Measurements from ENCODE around the gene LIN37. TPM values are rescaled to one million over a fixed set of nuclear protein-coding genes. Genes with fewer than 3 reads are reported as not detected.

Gene LIN37
- total RNA-seq, result 10 to 100 TPM in 2 of 4 donors, 1 to 10 TPM in 2; 5.7 to 13.4 (median 9.5) TPM

DNA sequence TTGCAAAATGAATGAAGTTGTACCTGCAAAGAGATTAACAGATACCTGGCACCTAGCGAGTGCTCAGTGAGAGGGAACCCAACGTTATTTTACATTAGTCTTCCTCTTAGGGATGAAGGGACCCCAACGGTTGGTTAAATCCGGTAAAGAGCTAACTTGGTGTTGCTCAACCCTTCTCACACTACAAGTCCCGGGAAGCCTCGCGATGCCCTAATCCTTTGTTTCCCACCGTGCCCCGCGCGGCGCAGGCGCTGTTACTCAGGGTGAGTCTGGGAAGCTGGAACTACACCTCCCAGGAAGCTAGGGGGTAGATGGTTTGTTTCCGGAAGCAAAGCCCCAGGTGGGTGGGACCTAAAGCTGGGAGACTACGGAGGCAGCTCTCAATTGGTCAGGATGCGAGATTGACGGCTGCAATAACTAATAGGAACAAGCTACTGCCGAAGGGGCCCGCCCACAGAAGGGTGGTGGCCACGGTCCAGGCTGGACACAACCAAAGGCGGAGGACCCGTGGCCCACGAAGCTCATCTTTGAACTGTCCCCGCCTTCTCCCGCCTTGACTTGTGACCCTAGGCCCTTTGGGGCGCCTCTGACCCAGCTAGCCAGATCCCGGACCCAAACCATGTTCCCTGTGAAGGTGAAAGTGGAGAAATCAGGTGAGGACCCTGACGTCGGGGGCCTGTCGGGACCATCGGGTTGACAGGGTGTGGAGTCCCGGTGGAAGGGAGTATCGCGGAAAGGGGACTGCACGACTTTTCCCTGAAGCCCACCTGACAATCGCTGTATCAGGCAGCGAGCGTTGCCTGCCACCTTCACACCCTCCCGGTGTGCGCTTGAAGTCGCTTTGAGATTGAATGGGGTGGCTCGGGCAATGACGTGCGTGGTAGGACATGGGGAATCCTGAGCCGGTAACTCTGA lies at the start of gene LIN37:
Gene LIN37 (plus strand): TSS at position 471 of the 915 bp plus-strand sequence. CDS start 149 bp downstream, at position 620.
- peak within 1 kb of the TSS; percentile 81 to 89 (median 85) for H3K27ac ChIP-seq
- peak in 3 of 4 donors; percentile 72 to 85 (median 73) for TF ChIP-seq POLR2A (IDR thresholded peaks at IDR 0.05)
- TF ChIP-seq, protein P1, sequence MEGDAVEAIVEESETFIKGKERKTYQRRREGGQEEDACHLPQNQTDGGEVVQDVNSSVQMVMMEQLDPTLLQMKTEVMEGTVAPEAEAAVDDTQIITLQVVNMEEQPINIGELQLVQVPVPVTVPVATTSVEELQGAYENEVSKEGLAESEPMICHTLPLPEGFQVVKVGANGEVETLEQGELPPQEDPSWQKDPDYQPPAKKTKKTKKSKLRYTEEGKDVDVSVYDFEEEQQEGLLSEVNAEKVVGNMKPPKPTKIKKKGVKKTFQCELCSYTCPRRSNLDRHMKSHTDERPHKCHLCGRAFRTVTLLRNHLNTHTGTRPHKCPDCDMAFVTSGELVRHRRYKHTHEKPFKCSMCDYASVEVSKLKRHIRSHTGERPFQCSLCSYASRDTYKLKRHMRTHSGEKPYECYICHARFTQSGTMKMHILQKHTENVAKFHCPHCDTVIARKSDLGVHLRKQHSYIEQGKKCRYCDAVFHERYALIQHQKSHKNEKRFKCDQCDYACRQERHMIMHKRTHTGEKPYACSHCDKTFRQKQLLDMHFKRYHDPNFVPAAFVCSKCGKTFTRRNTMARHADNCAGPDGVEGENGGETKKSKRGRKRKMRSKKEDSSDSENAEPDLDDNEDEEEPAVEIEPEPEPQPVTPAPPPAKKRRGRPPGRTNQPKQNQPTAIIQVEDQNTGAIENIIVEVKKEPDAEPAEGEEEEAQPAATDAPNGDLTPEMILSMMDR (IDR thresholded peaks at IDR 0.05), result peak in 4 of 6 experiments; percentile 19 to 54 (median 46)
- peak; percentile 98 for DNase-seq
- H3K4me1 ChIP-seq, result peaks cover 20 to 55% (median 39%) of the 10 kb centered on the region in 3 donors
- intact Hi-C loops (cut with DNase I), result no loop called here
- 1% methylated on average over 23 to 35 of the region's 45 CpGs for WGBS, 2 donors
- peak within 1 kb of the TSS; percentile 65 to 80 (median 72) for H3K4me3 ChIP-seq
- H3K27me3 ChIP-seq, result no peaks in the 10 kb centered on the region
- no peaks in the 10 kb centered on the region for H3K9me3 ChIP-seq
- H3K36me3 ChIP-seq, result peaks cover 8 to 27% (median 10%) of the 10 kb centered on the region in 3 donors

GRCh38 chr19:35702223-35703012 lies 46.0 kb upstream of the LIN37 start:
- Histone ChIP-seq H3K27me3 (peaks cover 0 to 8% (median 0%) of the 10 kb centered on the region in 4 donors), H3K27ac (peak overlapping the region; percentile 25 to 71 (median 58)), H3K4me1 (peaks cover 3 to 30% (median 11%) of the 10 kb centered on the region in 3 donors), H3K9me3 (no peaks in the 10 kb centered on the region), H3K36me3 (no peaks in the 10 kb centered on the region), H3K4me3 (peak overlapping the region; percentile 41 to 72 (median 60))
- TF ChIP-seq POLR2A (IDR thresholded peaks at IDR 0.05), result peak in 2 of 4 donors; percentile 33 to 46
- TF ChIP-seq, protein P1 (IDR thresholded peaks at IDR 0.05), result no peak
- peak; percentile 83 for DNase-seq
- intact Hi-C loops (cut with DNase I), result no loop called here
- 0% methylated on average over 7 to 15 of the region's 50 CpGs for WGBS, 2 donors

- TF ChIP-seq POLR2A (IDR thresholded peaks at IDR 0.05), result no peak
- TF ChIP-seq, protein P1 (IDR thresholded peaks at IDR 0.05), result no peak
- WGBS, 2 donors, result 49 to 60% methylated on average over 1 to 8 of the region's 9 CpGs
- peak overlapping the region in 1 of 4 donors; percentile 52 for H3K27ac ChIP-seq
- H3K4me3 ChIP-seq, result no peak overlapping the region
- H3K4me1 ChIP-seq, result peaks cover 3 to 38% (median 11%) of the 10 kb centered on the region in 3 donors
- H3K36me3 ChIP-seq, result no peaks in the 10 kb centered on the region
- intact Hi-C loops (cut with DNase I), result no loop called here
- peaks cover 0 to 8% (median 0%) of the 10 kb centered on the region in 4 donors for H3K27me3 ChIP-seq
- no peak for DNase-seq
- no peaks in the 10 kb centered on the region for H3K9me3 ChIP-seq
Measured at GRCh38 chr19:35703343-35703742, 45.0 kb upstream of the LIN37 start.

DNA sequence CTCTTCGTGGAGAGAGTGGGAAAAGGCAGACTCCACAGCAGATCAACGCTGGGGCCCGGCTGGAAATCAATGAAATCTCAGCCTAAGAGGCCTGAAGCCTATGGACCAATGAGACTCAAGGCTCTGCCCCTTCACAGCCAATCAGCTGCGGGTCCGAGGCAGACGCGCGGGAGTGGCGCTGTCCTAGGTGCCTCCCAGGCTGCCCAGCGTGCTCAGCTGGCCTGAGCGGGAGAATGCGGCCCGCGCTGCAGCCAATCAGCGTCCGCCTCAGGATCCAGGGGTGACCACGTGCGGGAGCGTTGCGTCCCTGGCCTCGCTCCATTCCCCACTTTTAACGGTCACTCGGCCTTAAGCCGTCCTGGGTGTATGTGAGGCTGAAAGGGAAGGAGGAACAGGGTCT lies 44.2 kb upstream of the LIN37 start, which contains the start of gene ZBTB32:
Gene ZBTB32 (plus strand): TSS at position 341 of the 400 bp plus-strand sequence. CDS start 10,069 bp downstream, outside the sequence.
- Histone ChIP-seq H3K4me3 (no peak within 1 kb of the TSS), H3K27me3 (peaks cover 0 to 8% (median 0%) of the 10 kb centered on the region in 4 donors), H3K36me3 (no peaks in the 10 kb centered on the region), H3K4me1 (peaks cover 3 to 46% (median 11%) of the 10 kb centered on the region in 3 donors), H3K9me3 (no peaks in the 10 kb centered on the region), H3K27ac (no peak within 1 kb of the TSS)
- intact Hi-C loops (cut with DNase I), result no loop called here
- WGBS, 2 donors, result 47 to 54% methylated on average over 3 to 10 of the region's 24 CpGs
- no peak for DNase-seq
- no peak for TF ChIP-seq POLR2A (IDR thresholded peaks at IDR 0.05)
- TF ChIP-seq, protein P1 (IDR thresholded peaks at IDR 0.05), result no peak
